ENCODE results near the gene PYY.
A peak's percentile ranks its signal among the peaks of the same experiment; 100 is the strongest.

DNA sequence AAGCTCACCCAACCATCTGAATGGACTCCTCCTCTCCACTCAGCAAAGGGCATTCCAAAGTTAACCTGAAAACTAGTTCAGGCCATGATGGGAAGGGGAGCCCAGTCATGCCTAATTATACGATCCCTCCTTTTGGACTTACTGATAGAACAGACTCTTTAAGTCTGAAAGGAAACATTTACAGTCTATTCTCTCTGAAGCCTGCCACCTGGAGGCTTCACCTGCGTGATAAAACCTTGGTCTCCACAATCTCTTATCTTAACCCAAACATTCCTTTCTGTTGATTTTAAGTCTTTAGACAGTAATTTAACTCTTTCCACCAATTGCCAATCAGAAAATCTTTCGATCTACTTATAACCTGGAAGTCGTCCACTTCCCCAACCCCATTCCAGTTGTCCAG, 37.4 kb downstream of the PYY start:
- TF ChIP-seq, protein P1, sequence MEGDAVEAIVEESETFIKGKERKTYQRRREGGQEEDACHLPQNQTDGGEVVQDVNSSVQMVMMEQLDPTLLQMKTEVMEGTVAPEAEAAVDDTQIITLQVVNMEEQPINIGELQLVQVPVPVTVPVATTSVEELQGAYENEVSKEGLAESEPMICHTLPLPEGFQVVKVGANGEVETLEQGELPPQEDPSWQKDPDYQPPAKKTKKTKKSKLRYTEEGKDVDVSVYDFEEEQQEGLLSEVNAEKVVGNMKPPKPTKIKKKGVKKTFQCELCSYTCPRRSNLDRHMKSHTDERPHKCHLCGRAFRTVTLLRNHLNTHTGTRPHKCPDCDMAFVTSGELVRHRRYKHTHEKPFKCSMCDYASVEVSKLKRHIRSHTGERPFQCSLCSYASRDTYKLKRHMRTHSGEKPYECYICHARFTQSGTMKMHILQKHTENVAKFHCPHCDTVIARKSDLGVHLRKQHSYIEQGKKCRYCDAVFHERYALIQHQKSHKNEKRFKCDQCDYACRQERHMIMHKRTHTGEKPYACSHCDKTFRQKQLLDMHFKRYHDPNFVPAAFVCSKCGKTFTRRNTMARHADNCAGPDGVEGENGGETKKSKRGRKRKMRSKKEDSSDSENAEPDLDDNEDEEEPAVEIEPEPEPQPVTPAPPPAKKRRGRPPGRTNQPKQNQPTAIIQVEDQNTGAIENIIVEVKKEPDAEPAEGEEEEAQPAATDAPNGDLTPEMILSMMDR (IDR thresholded peaks at IDR 0.05) = peak in 1 of 6 experiments; percentile 2
- no peak for TF ChIP-seq POLR2A (IDR thresholded peaks at IDR 0.05)

All from Peyer's patch (tissue), 4 donors.